Neural cell (in vitro differentiated cells): Measurements from ENCODE around the gene RAB40B. TPM values are rescaled to one million over a fixed set of nuclear protein-coding genes. Genes with fewer than 3 reads are reported as not detected.

Source experiments
- H2AFZ ChIP-seq: fragments of 200-600, 300-800 bp; sonication (generic), shearing (Covaris generic); 2 replicates; pipeline ENCODE4 v1.6.0; 2014; ENCODE audit warnings: low read depth, mild to moderate bottlenecking, antibody characterized with exemption, low read length, moderate library complexity
- H3F3A ChIP-seq: fragments of 200-600 bp; shearing (Covaris generic); 2 replicates; pipeline ENCODE4 v1.6.1; 2016; ENCODE audit warnings: mild to moderate bottlenecking, moderate library complexity, mixed read lengths, antibody characterized with exemption, low read length; ENCODE audit not compliant: insufficient read depth, poor library complexity, severe bottlenecking
- H3K27ac ChIP-seq: fragments of 200-600, 300-800 bp; sonication (generic), shearing (Covaris generic); 2 replicates; pipeline ENCODE4 v1.5.1; 2014; ENCODE audit warnings: mild to moderate bottlenecking, low read length, moderate library complexity
- H3K27me3 ChIP-seq: fragments of 300-800, 200-600 bp; sonication (generic), shearing (Covaris generic); 2 replicates; pipeline ENCODE4 v1.6.0; 2014; ENCODE audit warnings: mild to moderate bottlenecking, low read depth, low read length, moderate library complexity; ENCODE audit not compliant: insufficient read depth
- H3K36me3 ChIP-seq: fragments of 300-800, 200-600 bp; sonication (generic), shearing (Covaris generic); 2 replicates; pipeline ENCODE4 v1.5.1; 2014; ENCODE audit warnings: mild to moderate bottlenecking, antibody characterized with exemption, low read length, moderate library complexity; ENCODE audit not compliant: insufficient read depth
- H3K4me2 ChIP-seq: fragments of 300-800, 200-600 bp; sonication (generic), shearing (Covaris generic); 2 replicates; pipeline ENCODE4 v1.6.0; 2014; ENCODE audit warnings: mild to moderate bottlenecking, low read length
- H3K4me3 ChIP-seq: fragments of 300-800, 200-600 bp; sonication (generic), shearing (Covaris generic); 2 replicates; pipeline ENCODE4 v1.5.1; 2014; ENCODE audit warnings: mild to moderate bottlenecking, low read length, moderate library complexity
- H3K79me2 ChIP-seq: fragments of 200-600 bp; shearing (Covaris generic); replicated peaks from 2 replicates; pipeline ENCODE4 v1.6.0; 2014; ENCODE audit warnings: mild to moderate bottlenecking, low read length, moderate library complexity; ENCODE audit not compliant: insufficient read depth
- H3K9ac ChIP-seq: fragments of 300-800, 200-600 bp; sonication (generic), shearing (Covaris generic); 2 replicates; pipeline ENCODE4 v1.6.1; 2016; ENCODE audit warnings: mild to moderate bottlenecking, low read length, mixed read lengths
- H3K9me2 ChIP-seq: fragments of 200-600 bp; shearing (Covaris generic); 2 replicates; pipeline ENCODE4 v1.6.1; 2016; ENCODE audit warnings: mild to moderate bottlenecking, low read length, mixed read lengths; ENCODE audit not compliant: insufficient read depth
- H3K9me3 ChIP-seq: fragments of 200-600, 300-800 bp; sonication (generic), shearing (Covaris generic); 2 replicates; pipeline ENCODE4 v1.6.1; 2016; ENCODE audit warnings: mild to moderate bottlenecking, mixed run types, low read length, moderate library complexity, mixed read lengths
- H4K20me1 ChIP-seq: fragments of 200-600 bp; shearing (Covaris generic); 2 replicates; pipeline ENCODE4 v1.6.1; 2016; ENCODE audit warnings: mild to moderate bottlenecking, mixed run types; ENCODE audit not compliant: insufficient read depth
- EP300 ChIP-seq: fragments of 450-650 bp; conservative IDR thresholded peaks from 2 replicates; pipeline ENCODE4 v1.6.1; 2014; ENCODE audit warnings: antibody characterized with exemption, mild to moderate bottlenecking, moderate library complexity; ENCODE audit not compliant: poor library complexity, severe bottlenecking
- EZH2 ChIP-seq: fragments of 200-600, 300-800 bp; shearing (Covaris generic), sonication (generic); IDR thresholded peaks from 2 replicates; pipeline ENCODE4 v1.6.1; 2014; ENCODE audit warnings: antibody characterized with exemption, low read length, borderline replicate concordance, mild to moderate bottlenecking; ENCODE audit not compliant: insufficient read depth, poor library complexity, severe bottlenecking
- MXI1 ChIP-seq: fragments of 450-650 bp; conservative IDR thresholded peaks from 2 replicates; pipeline ENCODE4 v1.6.1; 2014; ENCODE audit warnings: antibody characterized with exemption, mild to moderate bottlenecking; ENCODE audit not compliant: poor library complexity, severe bottlenecking
- POLR2AphosphoS5 ChIP-seq: IDR thresholded peaks from 2 replicates; pipeline ENCODE4 v1.6.1; 2012
- RAD21 ChIP-seq: fragments of 450-650 bp; conservative IDR thresholded peaks from 2 replicates; pipeline ENCODE4 v1.6.1; 2014; ENCODE audit warnings: antibody characterized with exemption, mild to moderate bottlenecking, moderate library complexity
- REST ChIP-seq: IDR thresholded peaks from 2 replicates; pipeline ENCODE4 v1.6.1; 2012; ENCODE audit warnings: borderline replicate concordance
- SMC3 ChIP-seq: fragments of 450-650 bp; conservative IDR thresholded peaks from 2 replicates; pipeline ENCODE4 v1.6.1; 2014; ENCODE audit warnings: antibody characterized with exemption, mild to moderate bottlenecking, moderate library complexity; ENCODE audit not compliant: poor library complexity
- TAF1 ChIP-seq: IDR thresholded peaks from 2 replicates; pipeline ENCODE4 v1.6.1; 2012; ENCODE audit warnings: low read depth
- polyA plus RNA-seq: library from polyadenylated mRNA; depleted of rRNA; stranded (reverse); fragments of >200 nt; gene quantifications from 2 replicates; pipeline ENCODE4 v1.2.3, GENCODE V29; 2014
- TF ChIP-seq, protein P1 (sequence below): fragments of 450-650 bp; IDR thresholded peaks from 2 replicates; pipeline ENCODE4 v1.5.1; 2014; ENCODE audit warnings: antibody characterized with exemption, mild to moderate bottlenecking, moderate library complexity; ENCODE audit not compliant: poor library complexity, severe bottlenecking

The RAB40B gene
- polyA plus RNA-seq, 1 donor from 2014 or later = 37.2 TPM

DNA sequence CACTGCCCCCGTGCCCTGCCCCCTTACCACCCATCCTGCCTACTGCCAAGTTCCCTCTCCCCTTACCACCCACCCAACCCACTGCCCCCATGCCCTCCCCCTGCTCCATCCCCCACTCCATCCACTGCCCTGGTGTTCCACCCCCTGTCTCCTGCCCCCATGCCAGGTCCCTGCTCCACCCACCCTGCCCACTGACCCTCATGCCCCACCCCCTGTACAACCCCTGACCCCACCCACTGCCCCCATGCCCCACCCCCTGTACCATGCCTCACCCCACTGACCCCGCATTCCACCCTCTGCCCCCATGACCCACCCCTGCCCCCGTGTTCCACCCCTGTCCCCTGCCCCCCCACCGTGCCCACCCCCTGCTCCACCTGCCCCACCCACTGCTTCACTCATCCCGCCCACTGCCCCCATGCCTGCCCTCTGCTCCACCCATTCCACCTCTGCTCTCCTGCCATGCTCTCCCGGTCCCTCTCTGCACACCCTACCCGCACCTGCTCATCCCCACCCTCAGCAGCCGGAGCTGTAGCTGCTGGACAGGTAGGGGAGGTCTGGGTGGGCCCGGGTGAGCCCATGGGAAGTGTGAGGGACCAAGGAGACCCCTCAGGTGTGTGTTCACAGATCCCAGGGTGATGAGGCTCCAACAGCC, 10.7 kb upstream of the RAB40B start:
- Histone ChIP-seq H3K9me3 (no peaks in the 10 kb centered on the region), H3K4me2 (no peak overlapping the region), H3K4me3 (no peak overlapping the region), H3K27ac (no peak overlapping the region), H3K9me2 (no peaks in the 10 kb centered on the region), H4K20me1 (no peaks in the 10 kb centered on the region), H3F3A (no peaks in the 10 kb centered on the region), H3K9ac (no peak overlapping the region), H2AFZ (no peak overlapping the region), H3K79me2 (no peaks in the 10 kb centered on the region), H3K27me3 (no peaks in the 10 kb centered on the region), H3K36me3 (no peaks in the 10 kb centered on the region)
- no peak for TF ChIP-seq REST
- TF ChIP-seq RAD21 = no peak
- TF ChIP-seq EZH2 = no peak
- TF ChIP-seq, protein P1, sequence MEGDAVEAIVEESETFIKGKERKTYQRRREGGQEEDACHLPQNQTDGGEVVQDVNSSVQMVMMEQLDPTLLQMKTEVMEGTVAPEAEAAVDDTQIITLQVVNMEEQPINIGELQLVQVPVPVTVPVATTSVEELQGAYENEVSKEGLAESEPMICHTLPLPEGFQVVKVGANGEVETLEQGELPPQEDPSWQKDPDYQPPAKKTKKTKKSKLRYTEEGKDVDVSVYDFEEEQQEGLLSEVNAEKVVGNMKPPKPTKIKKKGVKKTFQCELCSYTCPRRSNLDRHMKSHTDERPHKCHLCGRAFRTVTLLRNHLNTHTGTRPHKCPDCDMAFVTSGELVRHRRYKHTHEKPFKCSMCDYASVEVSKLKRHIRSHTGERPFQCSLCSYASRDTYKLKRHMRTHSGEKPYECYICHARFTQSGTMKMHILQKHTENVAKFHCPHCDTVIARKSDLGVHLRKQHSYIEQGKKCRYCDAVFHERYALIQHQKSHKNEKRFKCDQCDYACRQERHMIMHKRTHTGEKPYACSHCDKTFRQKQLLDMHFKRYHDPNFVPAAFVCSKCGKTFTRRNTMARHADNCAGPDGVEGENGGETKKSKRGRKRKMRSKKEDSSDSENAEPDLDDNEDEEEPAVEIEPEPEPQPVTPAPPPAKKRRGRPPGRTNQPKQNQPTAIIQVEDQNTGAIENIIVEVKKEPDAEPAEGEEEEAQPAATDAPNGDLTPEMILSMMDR = no peak
- no peak for TF ChIP-seq MXI1
- no peak for TF ChIP-seq EP300
- TF ChIP-seq TAF1 = no peak
- no peak for TF ChIP-seq POLR2AphosphoS5
- TF ChIP-seq SMC3 = no peak

GRCh38 chr17:82705756-82706155, 7.3 kb upstream of the RAB40B start:
- Histone ChIP-seq H3K9me3 (no peaks in the 10 kb centered on the region), H3F3A (no peaks in the 10 kb centered on the region), H3K36me3 (no peaks in the 10 kb centered on the region), H3K9ac (no peak overlapping the region), H3K27me3 (no peaks in the 10 kb centered on the region), H3K4me3 (no peak overlapping the region), H2AFZ (no peak overlapping the region), H3K9me2 (no peaks in the 10 kb centered on the region), H3K79me2 (no peaks in the 10 kb centered on the region), H4K20me1 (no peaks in the 10 kb centered on the region), H3K4me2 (no peak overlapping the region), H3K27ac (no peak overlapping the region)
- TF ChIP-seq RAD21 = no peak
